ENCODE results near the gene DNAJB5. TPM values are rescaled to one million over a fixed set of nuclear protein-coding genes. Genes with fewer than 3 reads are reported as not detected.

The DNAJB5 gene
- total RNA-seq, 1 donor from 2014 or later, result 15.4 TPM

DNA sequence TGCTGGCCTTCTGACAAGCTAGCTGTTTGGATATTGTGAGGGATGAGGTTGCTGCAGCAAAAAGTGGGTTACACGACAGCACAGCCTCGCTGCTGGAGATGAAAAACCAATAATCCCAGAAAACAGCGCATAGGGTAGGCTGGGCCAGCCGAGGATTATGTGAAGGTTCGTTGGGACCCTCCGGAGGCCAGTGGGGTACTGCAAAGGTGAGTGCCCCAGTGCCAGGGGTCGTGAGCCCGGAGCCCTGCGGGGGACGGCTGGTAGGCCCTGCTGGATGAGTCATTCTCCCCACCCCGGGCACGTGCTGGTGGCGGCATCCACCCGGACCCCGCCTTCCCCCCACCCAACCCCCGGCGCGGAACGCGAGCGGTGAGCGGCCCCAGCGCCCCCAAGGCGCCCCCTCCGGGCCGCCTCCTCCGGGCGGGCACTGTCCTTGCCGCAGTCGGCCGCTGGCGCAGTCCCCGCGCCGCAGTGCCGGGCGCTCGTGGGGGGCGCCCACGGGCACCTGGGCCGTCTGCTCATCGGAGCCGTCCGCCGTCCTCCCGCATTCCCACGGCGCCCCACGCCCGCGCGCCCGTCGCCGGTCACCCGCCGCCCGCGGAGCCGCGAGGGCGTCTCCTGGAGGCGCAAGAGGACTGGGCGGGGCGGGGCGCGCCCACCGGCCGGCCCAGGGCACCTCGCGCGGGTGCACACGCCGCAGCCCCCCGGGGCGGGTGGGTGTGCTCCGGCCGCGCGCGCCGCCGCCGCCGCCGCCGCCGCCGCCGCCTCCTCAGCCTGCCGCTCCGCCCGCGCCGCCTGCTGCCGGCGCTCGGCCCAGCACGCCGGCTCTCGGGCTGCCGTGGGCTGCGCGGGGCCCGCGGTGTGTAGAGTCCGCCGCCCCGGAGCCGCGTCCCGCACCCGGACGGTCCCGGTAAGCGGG lies 31.8 kb upstream of the DNAJB5 start, which contains the start of gene PHF24:
Gene PHF24, plus strand, starts transcription at position 794 of the 919 bp plus-strand sequence. CDS start 13,014 bp downstream, outside the sequence.
- peaks cover 59% of the 10 kb centered on the region for H3K27me3 Mint-ChIP-seq

DNA sequence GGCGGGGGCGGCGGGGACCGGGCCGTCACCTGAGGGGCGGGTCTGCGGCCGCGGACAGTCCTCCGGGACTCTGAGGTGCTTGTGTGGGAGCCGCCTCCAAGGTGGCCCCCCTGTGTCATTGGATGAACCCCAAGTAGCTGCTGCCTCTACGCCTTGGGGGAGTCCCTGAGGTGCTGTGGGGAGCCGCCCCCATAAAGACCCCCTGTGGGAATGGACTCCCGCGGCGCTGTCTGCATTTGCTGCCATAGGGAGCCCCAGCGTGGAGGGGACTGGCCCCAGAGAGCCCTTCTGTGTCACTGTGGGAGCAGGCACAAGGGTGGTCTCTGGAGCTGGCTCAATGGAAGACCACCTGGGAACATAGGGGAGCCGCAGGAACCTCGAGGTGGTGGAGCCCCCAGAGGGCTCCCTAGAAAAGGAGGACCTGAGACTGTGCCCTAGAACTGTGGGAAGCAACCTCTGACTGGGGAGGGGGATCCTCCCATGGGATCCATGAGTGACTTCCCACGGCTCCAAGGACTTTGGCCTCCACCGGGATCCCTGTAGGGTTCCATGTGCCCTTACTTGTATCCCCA lies 31.0 kb upstream of the DNAJB5 start:
- H3K27ac Mint-ChIP-seq, result no peak overlapping the region
- H3K9me3 Mint-ChIP-seq (ENCODE audit: low read depth), result no peaks in the 10 kb centered on the region
- DNase-seq (ENCODE audit: low spot score, unreplicated experiment), result no peak
- no peaks in the 10 kb centered on the region for H3K36me3 Mint-ChIP-seq (ENCODE audit: insufficient read depth)
- TF ChIP-seq, protein P1, sequence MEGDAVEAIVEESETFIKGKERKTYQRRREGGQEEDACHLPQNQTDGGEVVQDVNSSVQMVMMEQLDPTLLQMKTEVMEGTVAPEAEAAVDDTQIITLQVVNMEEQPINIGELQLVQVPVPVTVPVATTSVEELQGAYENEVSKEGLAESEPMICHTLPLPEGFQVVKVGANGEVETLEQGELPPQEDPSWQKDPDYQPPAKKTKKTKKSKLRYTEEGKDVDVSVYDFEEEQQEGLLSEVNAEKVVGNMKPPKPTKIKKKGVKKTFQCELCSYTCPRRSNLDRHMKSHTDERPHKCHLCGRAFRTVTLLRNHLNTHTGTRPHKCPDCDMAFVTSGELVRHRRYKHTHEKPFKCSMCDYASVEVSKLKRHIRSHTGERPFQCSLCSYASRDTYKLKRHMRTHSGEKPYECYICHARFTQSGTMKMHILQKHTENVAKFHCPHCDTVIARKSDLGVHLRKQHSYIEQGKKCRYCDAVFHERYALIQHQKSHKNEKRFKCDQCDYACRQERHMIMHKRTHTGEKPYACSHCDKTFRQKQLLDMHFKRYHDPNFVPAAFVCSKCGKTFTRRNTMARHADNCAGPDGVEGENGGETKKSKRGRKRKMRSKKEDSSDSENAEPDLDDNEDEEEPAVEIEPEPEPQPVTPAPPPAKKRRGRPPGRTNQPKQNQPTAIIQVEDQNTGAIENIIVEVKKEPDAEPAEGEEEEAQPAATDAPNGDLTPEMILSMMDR (IDR thresholded peaks at IDR 0.05; ENCODE audit: unreplicated experiment), result no peak
- H3K4me3 Mint-ChIP-seq (ENCODE audit: low read depth), result peak overlapping the region; percentile 62
- H3K27me3 Mint-ChIP-seq, result peaks cover 63% of the 10 kb centered on the region
- peaks cover 4% of the 10 kb centered on the region for H3K4me1 Mint-ChIP-seq (ENCODE audit: low read depth)

More for the DNA sequence above, 31.8 kb upstream of the DNAJB5 start, which contains the start of gene PHF24:
- Mint-ChIP-seq H3K27ac (no peak within 1 kb of the TSS), H3K4me3 (ENCODE audit: low read depth) (peak within 1 kb of the TSS; percentile 69), H3K36me3 (ENCODE audit: insufficient read depth) (no peaks in the 10 kb centered on the region), H3K4me1 (ENCODE audit: low read depth) (peaks cover 4% of the 10 kb centered on the region), H3K9me3 (ENCODE audit: low read depth) (no peaks in the 10 kb centered on the region)
- DNase-seq (ENCODE audit: low spot score, unreplicated experiment), result peak; percentile 24
- TF ChIP-seq, protein P1 (IDR thresholded peaks at IDR 0.05; ENCODE audit: unreplicated experiment), result peak; percentile 8

DNA sequence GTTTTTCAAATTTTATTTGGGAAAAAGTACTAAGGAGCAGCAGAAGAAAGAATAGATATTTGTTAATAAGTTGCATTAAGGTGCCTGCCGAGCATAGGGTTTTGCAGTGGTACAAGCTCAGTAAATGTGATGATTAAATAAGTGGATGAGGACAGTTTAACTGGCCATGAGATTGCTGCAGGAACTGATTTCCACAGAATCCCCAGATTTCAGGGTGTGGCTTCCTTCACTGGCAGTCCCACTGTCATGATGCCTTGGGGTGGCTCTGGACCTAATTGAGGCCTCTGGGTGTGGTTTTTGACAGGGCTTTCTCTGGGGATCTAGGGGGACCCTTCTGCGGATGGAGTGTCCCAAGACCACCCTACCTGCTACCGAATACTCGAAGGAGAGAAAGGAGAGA lies 30.1 kb upstream of the DNAJB5 start:
- Mint-ChIP-seq H3K4me3 (ENCODE audit: low read depth) (no peak overlapping the region), H3K4me1 (ENCODE audit: low read depth) (peaks cover 3% of the 10 kb centered on the region), H3K27me3 (peaks cover 67% of the 10 kb centered on the region), H3K36me3 (ENCODE audit: insufficient read depth) (no peaks in the 10 kb centered on the region), H3K9me3 (ENCODE audit: low read depth) (no peaks in the 10 kb centered on the region), H3K27ac (no peak overlapping the region)
- no peak for DNase-seq (ENCODE audit: low spot score, unreplicated experiment)
- TF ChIP-seq, protein P1 (IDR thresholded peaks at IDR 0.05; ENCODE audit: unreplicated experiment), result no peak

DNA sequence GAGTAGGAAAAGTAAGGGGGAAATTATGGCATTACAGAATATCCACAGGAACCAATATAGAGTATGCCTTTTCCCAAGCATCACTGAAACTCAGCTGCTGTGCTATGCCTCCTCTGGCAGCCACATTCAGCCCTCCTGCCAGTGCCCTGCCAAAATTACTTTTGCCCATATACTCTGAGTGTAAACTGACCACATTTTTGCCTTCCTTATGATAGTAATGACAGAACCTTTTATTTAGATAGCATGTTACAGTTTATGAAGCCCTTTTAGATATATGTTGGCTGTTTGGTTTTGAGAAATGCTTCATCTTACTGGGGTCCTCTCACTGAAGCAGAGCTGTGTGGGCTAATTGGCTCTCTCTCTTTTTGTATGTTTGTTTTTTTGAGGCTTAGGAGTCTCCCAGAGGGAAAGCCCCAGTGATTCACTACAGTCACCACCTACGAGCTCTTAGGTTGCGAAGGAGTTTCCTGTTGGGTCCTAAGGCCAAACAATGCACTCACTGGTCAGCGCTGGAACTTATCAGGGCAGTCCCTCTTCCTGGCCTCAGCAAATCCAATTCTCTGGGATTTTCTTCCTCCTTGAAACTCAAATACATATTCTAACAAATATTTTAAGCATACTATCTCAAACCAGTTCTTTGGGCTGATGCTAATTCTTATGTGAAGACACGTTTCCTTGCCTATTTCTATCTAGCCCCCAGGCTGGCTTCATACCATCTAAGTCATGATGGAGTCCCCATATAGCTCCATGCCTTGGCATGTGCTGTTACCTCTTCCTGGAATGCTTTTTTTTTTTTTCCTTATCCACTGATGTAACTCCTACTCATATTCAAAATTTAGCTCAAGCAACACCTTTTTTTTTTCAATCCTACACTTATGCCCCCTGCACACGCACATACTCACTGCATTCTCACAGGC lies 27.7 kb upstream of the DNAJB5 start:
- H3K9me3 Mint-ChIP-seq (ENCODE audit: low read depth), result no peaks in the 10 kb centered on the region

More for the DNA sequence above, 27.7 kb upstream of the DNAJB5 start:
- Mint-ChIP-seq H3K36me3 (ENCODE audit: insufficient read depth) (no peaks in the 10 kb centered on the region), H3K27me3 (peaks cover 67% of the 10 kb centered on the region), H3K4me3 (ENCODE audit: low read depth) (no peak overlapping the region), H3K4me1 (ENCODE audit: low read depth) (peaks cover 3% of the 10 kb centered on the region), H3K27ac (no peak overlapping the region)
- no peak for DNase-seq (ENCODE audit: low spot score, unreplicated experiment)
- TF ChIP-seq, protein P1 (IDR thresholded peaks at IDR 0.05; ENCODE audit: unreplicated experiment), result no peak
